Measurements from ENCODE around the gene SPATS2L. TPM values are rescaled to one million over a fixed set of nuclear protein-coding genes. Genes with fewer than 3 reads are reported as not detected.

SPATS2L gene
- total and polyA plus RNA-seq, 2 experiments from 2014 or later, result 118 to 154 TPM

GRCh38 chr2:200264631-200265030 lies 41.9 kb upstream of the SPATS2L start:
- Histone ChIP-seq H3K4me1 (ENCODE audit: insufficient read depth) (no peaks in the 10 kb centered on the region), H3K79me2 (replicated peaks; ENCODE audit: insufficient read depth) (no peaks in the 10 kb centered on the region), H3K9me2 (ENCODE audit: insufficient read depth) (peaks cover 33% of the 10 kb centered on the region; the same call in 1 of the 2 replicates), H3K4me2 (no peak overlapping the region), H3K4me3 (no peak overlapping the region), H3F3A (replicated peaks; ENCODE audit: low read depth) (no peaks in the 10 kb centered on the region), H3K36me3 (ENCODE audit: insufficient read depth) (no peaks in the 10 kb centered on the region), H2AFZ (no peak overlapping the region), H4K20me1 (replicated peaks; ENCODE audit: insufficient read depth) (no peaks in the 10 kb centered on the region), H3K27me3 (ENCODE audit: insufficient read depth) (no peaks in the 10 kb centered on the region), H3K27ac (ENCODE audit: low read depth) (no peak overlapping the region)
- TF ChIP-seq ZNF331 (CRISPR knock-in tag; IDR thresholded peaks at IDR 0.05; ENCODE audit: low read depth), result no peak
- no peak for TF ChIP-seq EZH2phosphoT487 (IDR thresholded peaks at IDR 0.05; ENCODE audit: unreplicated experiment)
- TF ChIP-seq, protein P1, sequence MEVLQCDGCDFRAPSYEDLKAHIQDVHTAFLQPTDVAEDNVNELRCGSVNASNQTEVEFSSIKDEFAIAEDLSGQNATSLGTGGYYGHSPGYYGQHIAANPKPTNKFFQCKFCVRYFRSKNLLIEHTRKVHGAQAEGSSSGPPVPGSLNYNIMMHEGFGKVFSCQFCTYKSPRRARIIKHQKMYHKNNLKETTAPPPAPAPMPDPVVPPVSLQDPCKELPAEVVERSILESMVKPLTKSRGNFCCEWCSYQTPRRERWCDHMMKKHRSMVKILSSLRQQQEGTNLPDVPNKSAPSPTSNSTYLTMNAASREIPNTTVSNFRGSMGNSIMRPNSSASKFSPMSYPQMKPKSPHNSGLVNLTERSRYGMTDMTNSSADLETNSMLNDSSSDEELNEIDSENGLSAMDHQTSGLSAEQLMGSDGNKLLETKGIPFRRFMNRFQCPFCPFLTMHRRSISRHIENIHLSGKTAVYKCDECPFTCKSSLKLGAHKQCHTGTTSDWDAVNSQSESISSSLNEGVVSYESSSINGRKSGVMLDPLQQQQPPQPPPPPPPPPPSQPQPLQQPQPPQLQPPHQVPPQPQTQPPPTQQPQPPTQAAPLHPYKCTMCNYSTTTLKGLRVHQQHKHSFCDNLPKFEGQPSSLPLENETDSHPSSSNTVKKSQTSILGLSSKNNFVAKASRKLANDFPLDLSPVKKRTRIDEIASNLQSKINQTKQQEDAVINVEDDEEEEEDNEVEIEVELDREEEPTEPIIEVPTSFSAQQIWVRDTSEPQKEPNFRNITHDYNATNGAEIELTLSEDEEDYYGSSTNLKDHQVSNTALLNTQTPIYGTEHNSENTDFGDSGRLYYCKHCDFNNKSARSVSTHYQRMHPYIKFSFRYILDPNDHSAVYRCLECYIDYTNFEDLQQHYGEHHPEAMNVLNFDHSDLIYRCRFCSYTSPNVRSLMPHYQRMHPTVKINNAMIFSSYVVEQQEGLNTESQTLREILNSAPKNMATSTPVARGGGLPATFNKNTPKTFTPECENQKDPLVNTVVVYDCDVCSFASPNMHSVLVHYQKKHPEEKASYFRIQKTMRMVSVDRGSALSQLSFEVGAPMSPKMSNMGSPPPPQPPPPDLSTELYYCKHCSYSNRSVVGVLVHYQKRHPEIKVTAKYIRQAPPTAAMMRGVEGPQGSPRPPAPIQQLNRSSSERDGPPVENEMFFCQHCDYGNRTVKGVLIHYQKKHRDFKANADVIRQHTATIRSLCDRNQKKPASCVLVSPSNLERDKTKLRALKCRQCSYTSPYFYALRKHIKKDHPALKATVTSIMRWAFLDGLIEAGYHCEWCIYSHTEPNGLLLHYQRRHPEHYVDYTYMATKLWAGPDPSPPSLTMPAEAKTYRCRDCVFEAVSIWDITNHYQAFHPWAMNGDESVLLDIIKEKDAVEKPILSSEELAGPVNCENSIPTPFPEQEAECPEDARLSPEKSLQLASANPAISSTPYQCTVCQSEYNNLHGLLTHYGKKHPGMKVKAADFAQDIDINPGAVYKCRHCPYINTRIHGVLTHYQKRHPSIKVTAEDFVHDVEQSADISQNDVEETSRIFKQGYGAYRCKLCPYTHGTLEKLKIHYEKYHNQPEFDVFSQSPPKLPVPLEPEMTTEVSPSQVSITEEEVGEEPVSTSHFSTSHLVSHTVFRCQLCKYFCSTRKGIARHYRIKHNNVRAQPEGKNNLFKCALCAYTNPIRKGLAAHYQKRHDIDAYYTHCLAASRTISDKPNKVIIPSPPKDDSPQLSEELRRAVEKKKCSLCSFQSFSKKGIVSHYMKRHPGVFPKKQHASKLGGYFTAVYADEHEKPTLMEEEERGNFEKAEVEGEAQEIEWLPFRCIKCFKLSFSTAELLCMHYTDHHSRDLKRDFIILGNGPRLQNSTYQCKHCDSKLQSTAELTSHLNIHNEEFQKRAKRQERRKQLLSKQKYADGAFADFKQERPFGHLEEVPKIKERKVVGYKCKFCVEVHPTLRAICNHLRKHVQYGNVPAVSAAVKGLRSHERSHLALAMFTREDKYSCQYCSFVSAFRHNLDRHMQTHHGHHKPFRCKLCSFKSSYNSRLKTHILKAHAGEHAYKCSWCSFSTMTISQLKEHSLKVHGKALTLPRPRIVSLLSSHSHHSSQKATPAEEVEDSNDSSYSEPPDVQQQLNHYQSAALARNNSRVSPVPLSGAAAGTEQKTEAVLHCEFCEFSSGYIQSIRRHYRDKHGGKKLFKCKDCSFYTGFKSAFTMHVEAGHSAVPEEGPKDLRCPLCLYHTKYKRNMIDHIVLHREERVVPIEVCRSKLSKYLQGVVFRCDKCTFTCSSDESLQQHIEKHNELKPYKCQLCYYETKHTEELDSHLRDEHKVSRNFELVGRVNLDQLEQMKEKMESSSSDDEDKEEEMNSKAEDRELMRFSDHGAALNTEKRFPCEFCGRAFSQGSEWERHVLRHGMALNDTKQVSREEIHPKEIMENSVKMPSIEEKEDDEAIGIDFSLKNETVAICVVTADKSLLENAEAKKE (CRISPR knock-in tag; IDR thresholded peaks at IDR 0.05), result no peak
- no peak for TF ChIP-seq ETS1 (IDR thresholded peaks at IDR 0.05)
- no peak for TF ChIP-seq CREB1 (CRISPR knock-in tag; IDR thresholded peaks at IDR 0.05; ENCODE audit: low read depth)
- TF ChIP-seq ZNF114 (CRISPR knock-in tag; IDR thresholded peaks at IDR 0.05), result no peak
- H3K4me1 Mint-ChIP-seq, result peaks cover 9% of the 10 kb centered on the region; the same call in 2 of the 3 replicates
- H3K36me3 Mint-ChIP-seq (ENCODE audit: low read depth), result peaks cover 8% of the 10 kb centered on the region
- H3K4me3 Mint-ChIP-seq, result no peak overlapping the region
- no peak for ATAC-seq
- no peak overlapping the region for H3K27ac Mint-ChIP-seq
- H3K9me3 Mint-ChIP-seq, result peaks cover 15% of the 10 kb centered on the region; the same call in 2 of the 3 replicates
- H3K27me3 Mint-ChIP-seq (ENCODE audit: insufficient read depth, low read depth, poor library complexity), result peaks cover 5% of the 10 kb centered on the region
- no peak for DNase-seq (ENCODE audit: low spot score)

Measured in GM23338 (cell line).